Prostate gland (tissue), 2 donors: ENCODE data around the gene MT1E.

Experiments used
- CTCF ChIP-seq, 4 experiments: fragments of 200-600 bp in 2 of 4; fragments of 450-650 bp in 2 of 4; sonication (generic) in 2 of 4; IDR thresholded peaks; 1 replicate in 3 of 4; 2 replicates in 1 of 4; pipeline ENCODE4 v1.5.1; 2016 to 2019; ENCODE audit warnings: antibody characterized with exemption in 4 of 4, mild to moderate bottlenecking in 2 of 4, moderate library complexity in 2 of 4
- POLR2A ChIP-seq: fragments of 450-650 bp; IDR thresholded peaks from one replicate; pipeline ENCODE4 v1.6.1; 2016; ENCODE audit warnings: antibody characterized with exemption, mild to moderate bottlenecking
- POLR2AphosphoS5 ChIP-seq: sonication (generic); formaldehyde crosslinking; IDR thresholded peaks from one replicate; pipeline ENCODE4 v1.6.1; 2017; ENCODE audit warnings: antibody characterized with exemption

- TF ChIP-seq CTCF (IDR thresholded peaks at IDR 0.05) = no peak
- no peak for TF ChIP-seq POLR2AphosphoS5
- TF ChIP-seq POLR2A = no peak
Observed at GRCh38 chr16:56669840-56670619, 44.4 kb downstream of the MT1E start.
